OCI-LY3 (cell line): ENCODE results near the gene ANKRD33.

ENCODE experiments used
- CTCF ChIP-seq: fragments of 200-600, 300-600 bp; sonication (generic); IDR thresholded peaks from 2 replicates; pipeline ENCODE4 v1.5.1; 2014; ENCODE audit warnings: antibody characterized with exemption, low read length, low read depth
- EZH2phosphoT487 ChIP-seq: fragments of 200-600 bp; shearing (Covaris generic); IDR thresholded peaks from 2 replicates; pipeline ENCODE4 v1.6.1; 2018; ENCODE audit warnings: antibody characterized with exemption, mixed run types, low read depth

- no peak for TF ChIP-seq CTCF
- TF ChIP-seq EZH2phosphoT487: no peak
Measured at GRCh38 chr12:51883295-51883694, 4.6 kb upstream of the ANKRD33 start.
